Fibroblast of upper back skin (primary cell): ENCODE data around the gene TINAG.

Experiments used
- DNase-seq: peaks from one replicate; pipeline ENCODE4 v3.0.0-alpha.2; 2013

Gene TINAG, protein sequence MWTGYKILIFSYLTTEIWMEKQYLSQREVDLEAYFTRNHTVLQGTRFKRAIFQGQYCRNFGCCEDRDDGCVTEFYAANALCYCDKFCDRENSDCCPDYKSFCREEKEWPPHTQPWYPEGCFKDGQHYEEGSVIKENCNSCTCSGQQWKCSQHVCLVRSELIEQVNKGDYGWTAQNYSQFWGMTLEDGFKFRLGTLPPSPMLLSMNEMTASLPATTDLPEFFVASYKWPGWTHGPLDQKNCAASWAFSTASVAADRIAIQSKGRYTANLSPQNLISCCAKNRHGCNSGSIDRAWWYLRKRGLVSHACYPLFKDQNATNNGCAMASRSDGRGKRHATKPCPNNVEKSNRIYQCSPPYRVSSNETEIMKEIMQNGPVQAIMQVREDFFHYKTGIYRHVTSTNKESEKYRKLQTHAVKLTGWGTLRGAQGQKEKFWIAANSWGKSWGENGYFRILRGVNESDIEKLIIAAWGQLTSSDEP

DNA sequence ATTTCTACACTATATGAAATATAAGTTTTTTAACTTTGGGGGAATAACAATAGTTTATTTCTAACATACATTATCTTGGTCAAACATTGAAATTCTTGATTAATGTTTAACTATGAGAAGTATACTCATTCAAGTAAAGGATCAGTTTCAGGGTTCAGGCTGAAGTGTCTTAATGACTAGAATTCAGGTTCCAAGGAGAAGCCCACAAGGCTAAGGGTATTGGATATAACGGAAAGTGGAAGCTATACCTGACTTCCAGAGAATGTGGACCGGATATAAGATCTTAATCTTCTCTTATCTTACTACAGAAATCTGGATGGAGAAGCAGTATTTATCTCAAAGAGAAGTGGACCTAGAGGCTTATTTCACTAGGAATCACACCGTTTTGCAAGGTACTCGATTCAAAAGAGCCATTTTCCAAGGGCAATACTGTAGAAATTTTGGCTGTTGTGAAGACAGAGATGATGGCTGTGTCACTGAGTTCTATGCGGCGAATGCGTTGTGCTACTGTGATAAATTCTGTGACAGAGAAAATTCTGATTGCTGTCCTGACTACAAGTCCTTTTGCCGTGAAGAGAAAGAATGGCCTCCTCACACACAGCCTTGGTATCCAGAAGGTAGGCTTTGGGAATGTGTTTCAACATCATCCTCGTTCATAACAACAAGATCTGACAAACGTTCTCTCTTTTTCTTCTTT is at the start of gene TINAG:
TSS of gene TINAG (plus strand) at position 153 of the 697 bp plus-strand sequence. CDS start at position 263, 110 bp downstream.
- DNase-seq = no peak

DNA sequence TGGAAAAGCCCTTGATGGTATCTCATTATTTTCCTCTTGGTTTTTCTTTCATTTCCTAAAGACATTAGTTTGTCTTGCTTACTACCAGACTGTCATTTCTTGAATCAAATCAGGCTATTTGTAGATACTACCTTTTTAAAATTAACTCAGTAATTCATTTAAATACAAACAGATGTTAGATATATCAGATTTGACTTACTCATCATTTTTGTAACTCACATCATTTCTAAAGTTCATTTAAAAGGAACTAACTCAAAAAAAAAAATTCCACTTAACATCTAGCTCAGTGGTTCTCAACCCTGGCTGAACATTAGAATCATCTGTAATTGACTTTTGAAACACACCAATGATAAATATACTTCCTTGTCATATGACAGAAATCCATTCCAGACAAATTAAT is 48.2 kb upstream of the TINAG start:
- no peak for DNase-seq

DNA sequence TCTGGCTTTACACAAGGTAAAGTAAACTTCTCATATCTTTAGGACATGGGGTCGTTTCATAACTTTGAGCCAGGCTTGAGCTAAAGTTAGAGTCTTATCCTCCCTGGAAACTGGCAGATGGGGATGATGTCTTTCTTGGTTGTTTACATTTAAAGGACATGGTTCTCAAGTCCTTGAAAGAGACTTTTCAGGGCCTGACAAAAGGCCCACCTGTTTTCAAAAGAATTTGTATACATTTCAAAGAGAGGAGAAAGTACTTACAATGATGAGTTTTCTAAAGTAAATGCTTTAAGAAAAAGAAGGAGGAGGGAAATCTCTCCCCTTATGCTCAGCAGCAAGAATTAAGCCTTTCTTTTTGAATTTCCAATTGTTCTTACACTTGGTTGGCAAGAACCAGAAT is 45.7 kb upstream of the TINAG start:
- DNase-seq = no peak

DNA sequence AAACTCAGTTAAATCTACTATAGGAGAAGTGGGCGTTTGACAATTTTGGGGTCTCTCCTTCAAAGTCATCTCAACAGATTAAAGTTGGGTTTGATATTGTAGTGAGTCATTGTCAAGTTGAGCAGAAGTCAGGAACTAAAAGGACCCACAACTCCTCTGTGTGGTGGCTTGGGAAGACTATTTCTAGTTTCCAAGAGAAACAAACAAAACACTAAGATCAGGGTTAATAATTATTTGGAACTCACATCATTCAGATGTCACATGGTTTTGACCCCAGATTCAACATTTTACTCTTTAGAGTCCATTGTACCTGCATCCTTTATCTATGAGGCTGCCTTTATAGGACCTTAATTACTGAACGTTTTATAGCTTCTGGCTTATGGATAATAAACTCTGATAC is 45.3 kb upstream of the TINAG start:
- no peak for DNase-seq

DNA sequence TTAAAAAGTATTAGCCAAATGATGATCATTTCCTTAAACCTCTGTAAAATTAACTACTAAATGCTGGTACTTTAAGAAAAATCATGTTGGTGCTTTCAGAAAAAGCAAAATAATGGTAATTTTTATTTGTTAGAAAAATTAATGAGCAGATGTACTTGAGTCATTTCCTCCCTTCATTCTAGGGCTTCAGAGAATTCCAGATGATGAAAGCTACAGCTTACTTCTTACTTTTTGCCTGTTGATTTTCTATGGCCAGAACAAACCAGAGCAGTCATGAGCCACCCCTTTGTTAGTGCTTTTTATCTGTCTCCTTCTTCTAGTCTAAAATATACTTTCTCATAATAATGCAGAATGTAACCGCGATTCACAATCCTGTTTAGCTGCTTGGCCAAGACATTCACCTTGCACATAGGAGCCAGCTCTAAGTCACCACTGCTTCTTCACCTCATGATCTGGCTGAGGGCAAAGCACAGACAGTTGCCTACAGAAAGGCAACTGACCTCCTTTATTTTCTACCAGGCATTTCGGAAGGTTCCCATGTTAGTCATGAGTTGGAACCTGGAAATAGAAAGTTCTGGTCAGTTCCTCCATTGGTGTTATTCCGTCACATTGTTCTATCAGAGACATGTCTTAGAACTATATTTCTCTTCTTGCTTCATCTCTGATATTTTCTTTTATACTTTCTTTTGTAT is 43.5 kb upstream of the TINAG start:
- DNase-seq = no peak

DNA sequence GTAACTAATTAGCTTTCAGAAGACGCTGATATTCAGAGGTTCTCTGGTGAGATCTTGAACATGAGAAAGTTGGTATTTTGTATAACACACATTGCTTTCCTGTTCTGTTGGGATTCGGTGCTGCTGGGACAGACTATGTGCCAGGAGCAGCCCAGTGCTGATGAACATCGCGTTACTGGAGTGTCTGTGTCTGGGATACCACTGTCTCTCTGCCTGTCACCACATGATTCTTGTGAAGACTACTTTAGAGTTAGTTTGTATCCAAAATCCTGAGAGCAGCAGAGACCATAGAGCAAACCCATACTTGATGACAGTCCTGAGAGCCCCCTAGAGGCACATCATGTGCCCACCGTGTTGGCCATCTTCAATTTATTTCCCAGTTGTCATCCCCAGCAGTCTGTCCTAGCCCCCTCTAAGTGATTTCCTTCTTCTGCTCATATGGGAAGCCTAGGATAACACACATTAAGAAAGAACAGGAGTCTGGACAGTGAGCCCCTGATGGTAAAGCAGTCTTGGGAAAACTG is 41.8 kb upstream of the TINAG start:
- no peak for DNase-seq

DNA sequence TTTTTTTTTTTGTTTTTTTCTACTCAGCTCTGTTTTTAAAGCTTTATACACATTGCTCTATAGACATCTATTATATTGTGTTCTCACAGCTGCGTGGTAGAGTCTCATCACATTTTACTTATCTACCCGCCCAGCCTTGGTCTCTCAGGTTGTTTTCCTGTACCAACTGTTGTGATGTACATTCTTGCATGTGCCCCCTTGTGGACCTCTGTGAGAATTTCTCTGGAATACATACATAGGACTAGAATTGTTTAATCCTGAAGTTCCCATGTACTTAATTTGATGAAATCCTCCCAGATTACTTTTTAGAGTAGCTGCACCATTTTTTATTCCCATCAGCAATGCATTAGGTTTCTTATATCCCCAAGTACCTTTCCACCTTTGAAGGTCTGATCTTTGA is 40.4 kb upstream of the TINAG start:
- peak; percentile 43 for DNase-seq

DNA sequence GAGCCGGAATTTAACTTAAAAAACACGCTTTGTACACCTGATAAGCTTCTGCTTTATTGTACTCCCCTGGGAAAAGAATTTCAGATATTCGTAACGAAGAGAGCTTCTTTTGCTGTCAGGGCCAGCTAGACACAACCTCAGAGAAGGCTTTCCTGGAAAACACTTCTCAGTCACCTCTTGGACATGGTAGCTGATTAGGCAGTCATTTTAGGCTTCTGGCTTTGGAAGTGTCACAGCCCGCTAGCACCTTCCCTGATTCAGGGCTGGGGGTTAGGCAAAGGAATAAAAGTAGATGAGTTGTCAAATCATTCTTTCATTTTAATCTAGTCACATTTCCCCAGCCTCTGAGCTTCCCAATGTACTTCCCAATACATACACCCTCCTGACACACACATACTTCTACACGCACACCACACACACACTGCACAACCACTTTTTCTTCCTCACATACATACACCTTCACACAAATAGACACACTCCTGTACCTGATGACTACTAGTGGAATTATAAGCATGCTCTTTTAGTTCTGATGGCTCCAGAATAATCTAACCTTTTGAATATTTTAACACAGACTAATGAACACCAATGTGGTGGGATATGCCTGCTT is 34.9 kb upstream of the TINAG start:
- DNase-seq = no peak

DNA sequence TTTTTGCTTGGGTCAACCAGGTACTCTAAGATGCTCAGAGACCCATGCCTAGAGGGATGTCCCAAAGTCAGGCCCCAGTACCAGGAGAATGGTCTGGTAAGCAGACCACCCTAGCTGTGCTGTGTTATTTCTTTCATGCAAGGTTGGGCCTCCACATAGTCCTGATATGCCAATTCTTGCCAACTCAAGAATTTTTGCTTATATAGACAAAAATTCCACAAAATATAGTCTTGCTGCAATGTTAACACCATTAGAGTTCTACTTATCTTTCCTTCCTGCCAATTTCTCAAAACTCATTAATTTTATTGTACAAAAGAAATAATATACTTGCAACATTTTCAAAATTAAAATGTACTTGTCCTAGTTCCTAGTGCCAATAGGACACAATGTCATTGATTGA is 33.9 kb upstream of the TINAG start:
- no peak for DNase-seq

DNA sequence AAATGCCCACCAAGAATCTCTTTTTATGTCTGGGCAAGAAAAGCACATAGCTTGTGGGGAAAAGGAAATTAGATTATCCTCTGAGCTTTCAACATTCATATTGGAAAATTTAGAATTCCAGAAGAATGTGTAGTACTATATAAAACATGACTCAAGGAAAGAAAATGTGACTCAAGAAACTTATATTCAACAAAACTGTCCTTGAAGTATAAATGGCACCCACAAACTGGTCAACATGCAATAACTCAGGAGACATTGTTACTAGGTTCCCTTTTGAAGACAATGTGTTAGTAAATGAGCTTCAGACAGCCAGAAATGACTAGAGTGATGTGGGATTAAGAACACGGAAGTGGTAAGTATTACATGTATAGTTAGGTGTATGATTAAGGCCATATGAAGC is 26.1 kb upstream of the TINAG start:
- peak; percentile 99 for DNase-seq

DNA sequence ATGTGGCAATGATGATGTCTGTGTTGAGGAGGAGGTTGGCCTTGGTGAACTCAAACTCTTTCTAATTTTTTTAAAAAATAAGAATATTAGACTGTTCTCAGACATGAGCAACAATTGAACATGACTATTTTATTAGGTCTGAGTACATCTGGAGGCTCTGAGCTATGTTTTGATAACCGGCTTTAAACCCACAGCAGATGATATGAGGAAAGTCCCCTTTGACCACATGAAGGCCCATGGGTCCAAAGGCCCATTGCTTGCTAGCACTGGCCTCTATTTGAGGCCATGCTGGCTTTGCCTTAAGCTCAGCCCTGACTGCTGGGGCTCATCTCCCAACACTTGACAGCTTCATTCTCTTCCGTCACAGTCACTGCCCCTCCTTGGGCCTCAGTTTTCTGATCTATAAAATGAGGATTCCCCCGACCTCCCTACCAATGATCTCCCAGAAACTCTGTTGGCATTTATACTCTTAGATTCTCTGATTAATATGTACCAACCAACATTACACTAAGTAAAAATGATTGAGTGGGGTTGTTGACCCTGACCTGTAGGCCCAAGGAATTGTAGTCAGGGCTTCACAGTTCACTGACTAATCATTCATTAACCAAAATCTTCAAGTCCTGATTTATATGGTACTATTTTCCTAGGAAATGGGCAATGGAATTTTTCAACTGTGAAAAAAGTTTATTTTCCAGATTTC is 23.9 kb upstream of the TINAG start:
- DNase-seq = peak; percentile 31

DNA sequence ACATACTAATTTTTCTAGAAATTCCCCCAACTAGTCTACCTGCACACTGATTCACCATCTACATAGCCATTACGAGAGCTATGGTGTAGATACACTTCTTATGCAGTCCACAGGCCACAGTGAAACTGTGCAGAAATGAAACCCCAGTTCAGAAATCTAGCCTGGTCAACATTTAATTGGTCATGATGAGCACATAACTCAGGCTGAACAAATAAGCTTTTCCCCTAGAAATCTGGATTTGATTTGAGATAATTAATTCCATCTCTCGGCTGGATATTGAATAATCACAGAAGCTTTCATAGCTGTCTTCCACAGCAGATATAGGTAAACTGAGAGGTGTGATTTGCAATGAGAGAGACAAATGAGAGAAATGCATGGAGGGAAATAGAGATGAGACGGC is 22.6 kb upstream of the TINAG start:
- DNase-seq = peak; percentile 76

DNA sequence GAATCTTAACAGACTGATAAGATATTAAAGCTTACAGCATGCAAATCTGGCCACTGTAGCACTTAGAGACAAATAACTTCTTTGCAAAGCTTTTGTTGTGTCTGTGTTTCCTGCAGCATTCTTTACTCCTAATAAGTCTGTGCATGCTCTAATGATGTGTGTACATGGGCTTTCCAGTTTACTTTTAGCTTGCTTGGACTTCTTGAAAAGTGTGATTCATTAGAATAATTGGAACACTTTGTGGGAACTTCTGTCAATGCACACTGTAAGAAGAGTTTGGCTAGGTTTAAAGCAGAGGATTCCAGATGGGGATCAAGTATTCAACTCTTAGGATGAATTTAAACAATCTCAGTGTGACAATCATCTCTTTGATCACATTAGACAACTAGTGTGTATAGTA is 22.1 kb upstream of the TINAG start:
- DNase-seq = peak; percentile 62

DNA sequence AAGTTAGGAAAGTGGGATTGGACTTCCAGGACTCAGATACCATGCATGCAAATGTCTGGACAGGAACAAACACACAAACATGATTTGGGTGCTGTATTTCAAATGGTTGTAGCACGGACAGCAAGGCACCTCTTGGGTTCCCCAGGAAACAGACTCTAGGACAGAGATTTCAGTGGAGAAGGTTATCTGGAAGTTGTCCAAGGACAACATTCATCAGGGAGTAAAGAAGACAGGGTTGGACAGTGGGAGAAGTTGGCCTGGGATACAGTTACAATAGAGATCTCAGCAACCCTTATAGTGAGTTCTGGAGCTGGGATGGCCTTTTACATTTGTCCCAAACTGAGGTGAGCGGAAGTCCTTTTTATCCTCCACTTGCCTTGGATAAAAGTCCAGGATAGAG is 19.8 kb upstream of the TINAG start:
- no peak for DNase-seq

DNA sequence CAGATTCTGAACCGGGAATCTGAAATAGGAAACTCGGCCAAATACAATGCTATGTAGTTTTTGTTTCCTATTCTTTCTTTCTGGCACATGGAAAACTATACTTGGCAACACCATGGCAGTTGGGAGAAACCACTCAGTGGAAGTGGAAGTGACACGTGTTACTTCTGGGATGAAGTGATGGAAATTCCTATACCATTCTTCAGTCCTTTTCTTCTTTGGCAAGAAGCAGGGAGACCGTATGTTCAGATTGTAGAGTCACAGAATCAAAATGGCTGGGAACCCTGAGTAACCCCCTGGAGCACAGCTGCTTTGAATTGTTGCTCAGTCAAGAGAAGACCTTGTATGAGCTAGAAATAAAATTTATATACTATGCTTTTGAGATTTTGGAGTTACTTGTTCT is 18.8 kb upstream of the TINAG start:
- peak; percentile 29 for DNase-seq

DNA sequence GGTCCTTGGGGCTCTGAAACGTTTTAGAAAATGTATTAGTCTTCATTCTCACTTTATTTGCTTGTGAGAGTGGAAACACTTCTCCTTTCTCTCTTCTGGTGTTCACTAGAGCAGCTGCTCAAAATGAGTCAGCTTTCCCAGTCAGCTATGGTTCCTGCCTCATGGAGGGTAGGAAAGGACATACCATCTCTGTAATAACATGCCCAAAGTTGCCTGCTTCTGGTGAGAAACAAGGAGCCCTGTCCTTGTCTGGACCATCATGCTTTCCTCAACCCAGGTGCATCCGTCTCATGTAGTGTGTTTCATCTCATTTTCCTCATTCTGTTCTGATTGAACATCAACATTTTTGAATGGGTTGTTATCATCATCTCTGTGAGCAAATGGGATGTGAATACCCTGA is 17.1 kb upstream of the TINAG start:
- DNase-seq = peak; percentile 73

DNA sequence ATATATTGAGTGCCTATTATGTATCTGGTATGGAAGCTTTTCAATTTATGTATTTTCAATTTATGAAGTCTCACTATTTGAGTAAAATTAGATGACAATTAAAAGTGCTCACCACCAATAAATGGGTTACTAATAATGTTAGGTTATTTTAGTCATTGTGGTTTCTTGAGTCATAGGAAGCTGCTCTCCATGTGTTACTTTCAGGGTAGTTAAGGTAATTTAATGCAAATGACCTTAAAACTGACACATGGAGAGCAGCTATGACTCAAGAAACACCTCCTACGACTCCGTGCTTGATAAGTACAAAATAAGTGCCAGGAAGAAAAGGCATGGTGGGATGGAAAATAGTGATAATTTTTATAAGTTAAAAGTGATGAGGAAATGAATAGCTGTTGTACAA is 16.5 kb upstream of the TINAG start:
- DNase-seq = peak; percentile 73

DNA sequence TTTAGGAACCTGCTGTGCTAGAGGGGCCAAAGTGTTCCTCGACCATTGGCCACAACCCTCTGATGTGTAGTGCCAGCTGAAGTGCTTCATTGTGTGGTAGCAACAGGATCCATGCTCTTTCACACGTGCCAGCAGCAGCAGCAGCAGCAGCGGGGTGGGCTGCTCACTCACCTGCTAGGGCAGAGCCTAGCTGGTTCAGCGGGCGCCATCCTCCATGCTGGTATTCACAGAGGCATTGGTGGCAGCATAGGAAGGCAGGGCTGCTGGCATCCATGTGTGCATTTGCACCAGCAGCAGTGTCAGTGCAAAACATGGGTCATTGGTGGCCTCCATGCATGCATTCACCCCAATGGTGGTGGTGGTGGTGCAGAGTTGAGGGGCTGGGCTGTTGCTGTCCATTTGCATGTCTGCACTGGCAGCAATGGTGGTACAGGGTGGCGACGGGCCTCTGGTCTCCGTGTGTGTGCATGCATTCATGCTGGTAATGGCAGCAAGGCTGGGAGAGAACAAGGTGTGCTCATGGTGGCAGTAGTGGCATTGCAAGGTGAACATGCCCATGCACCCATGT is 13.2 kb upstream of the TINAG start:
- DNase-seq = no peak

DNA sequence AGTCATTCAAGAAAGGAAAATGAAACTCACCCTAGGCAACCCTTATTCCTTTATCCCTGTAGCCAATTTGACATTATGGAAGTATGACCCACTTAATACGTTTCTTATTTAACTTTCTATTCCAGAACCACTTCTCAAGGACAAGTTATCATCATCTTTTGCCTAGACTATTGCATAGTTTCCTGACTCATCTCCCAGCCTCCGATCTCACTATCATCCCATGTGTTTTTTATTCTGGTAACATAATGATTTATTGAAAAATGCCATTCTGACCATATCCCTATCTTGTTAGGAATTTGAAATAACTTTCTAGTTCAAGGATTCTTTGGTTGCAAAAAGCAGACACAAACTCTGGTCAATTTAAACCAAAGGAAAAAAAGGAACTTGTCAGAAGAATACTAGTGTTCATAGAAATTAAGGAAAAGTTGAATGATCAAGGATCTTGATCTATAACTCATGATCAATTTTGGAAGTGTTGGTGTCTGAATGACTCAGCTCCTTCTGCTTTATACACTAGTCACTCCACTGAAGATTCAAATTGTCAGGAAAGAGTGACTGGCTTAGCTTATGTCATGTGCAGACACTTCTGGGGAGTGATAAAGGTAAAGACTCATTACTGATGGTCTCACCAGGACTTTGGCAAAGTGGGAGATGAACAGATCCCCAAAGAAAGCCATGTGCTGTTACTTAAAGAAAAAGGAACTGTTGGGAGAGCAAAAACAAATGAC is 8.5 kb upstream of the TINAG start:
- peak; percentile 90 for DNase-seq

DNA sequence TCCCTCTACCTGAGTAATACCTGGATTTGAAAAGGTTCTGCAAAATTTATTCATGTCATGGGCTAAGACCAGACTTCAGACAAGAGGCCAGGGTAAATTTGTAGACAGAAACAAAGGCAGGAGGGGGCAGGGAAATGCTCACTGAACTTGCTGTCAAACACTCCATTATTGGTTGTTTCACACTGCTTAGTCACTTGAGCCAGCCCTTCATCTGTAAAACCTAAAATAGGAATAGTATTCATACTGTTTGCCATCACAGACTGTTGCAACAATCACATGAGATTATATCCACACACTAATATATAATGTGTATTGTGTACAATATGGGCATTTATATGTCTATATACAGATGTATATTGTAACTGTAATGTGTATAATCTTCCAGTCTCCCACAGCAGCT is 6.5 kb upstream of the TINAG start:
- DNase-seq = no peak

DNA sequence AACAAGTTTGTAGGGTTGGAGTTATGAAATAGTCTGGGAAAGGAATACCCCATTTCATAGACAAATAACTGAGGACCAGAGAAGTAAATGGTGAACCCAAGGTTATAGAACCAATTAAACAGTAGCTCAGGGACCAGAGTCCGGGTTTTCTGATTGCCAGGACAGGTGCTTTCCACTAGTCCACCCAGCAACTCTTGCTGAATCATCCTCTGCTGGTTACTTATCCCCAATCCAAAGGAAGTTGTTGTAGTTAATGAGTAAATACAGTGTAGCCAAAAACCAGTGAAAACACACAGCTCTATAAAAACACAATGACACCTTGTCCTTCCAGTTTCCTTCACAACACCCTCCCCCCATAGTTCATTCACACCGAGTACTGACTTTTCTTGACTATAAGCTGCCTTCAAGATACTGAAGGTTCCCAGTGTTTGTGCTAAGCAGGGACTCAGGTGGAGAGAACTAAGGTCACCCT is 766 bp upstream of the TINAG start:
- DNase-seq = no peak
